Measurements from ENCODE around the gene POP7.
A peak's percentile ranks its signal among the peaks of the same experiment; 100 is the strongest.

The POP7 gene

GRCh38 chr7:100676501-100677306 lies 29.2 kb upstream of the POP7 start:
- Histone ChIP-seq H3K9me2 (replicated peaks; ENCODE audit: insufficient read depth, low read length) (no peaks in the 10 kb centered on the region), H4K20me1 (ENCODE audit: low read depth, low read length) (no peaks in the 10 kb centered on the region; the same call in 1 of the 2 replicates), H3K4me2 (ENCODE audit: low read depth, low read length, poor library complexity, severe bottlenecking) (peak overlapping the region; percentile 71), H3K4me3 (ENCODE audit: insufficient read depth, low read length, poor library complexity, severe bottlenecking) (no peak overlapping the region), H3K27me3 (ENCODE audit: low read length) (no peaks in the 10 kb centered on the region), H3K9me3 (ENCODE audit: insufficient read depth, low read length) (no peaks in the 10 kb centered on the region), H3K9ac (ENCODE audit: low read length) (peak overlapping the region; percentile 87), H3K79me2 (ENCODE audit: insufficient read depth, low read length) (peaks cover 13% of the 10 kb centered on the region), H2AFZ (ENCODE audit: low read depth, low read length, severe bottlenecking) (no peak overlapping the region), H3F3A (ENCODE audit: insufficient read depth) (peaks cover 24% of the 10 kb centered on the region), H3K27ac (ENCODE audit: low read depth, low read length) (peak overlapping the region; percentile 70), H3K36me3 (ENCODE audit: low read length) (no peaks in the 10 kb centered on the region)
- TF ChIP-seq EZH2phosphoT487 (conservative IDR thresholded peaks at IDR 0.05; ENCODE audit: low read length) (no peak), CTCF (IDR thresholded peaks at IDR 0.05; ENCODE audit: insufficient read depth, low read length, poor library complexity, severe bottlenecking) (no peak)

GRCh38 chr7:100677308-100678267 lies 28.3 kb upstream of the POP7 start:
- no peak overlapping the region for H2AFZ ChIP-seq (ENCODE audit: low read depth, low read length, severe bottlenecking)
- no peaks in the 10 kb centered on the region for H3K9me3 ChIP-seq (ENCODE audit: insufficient read depth, low read length)
- H3F3A ChIP-seq (ENCODE audit: insufficient read depth), result peaks cover 24% of the 10 kb centered on the region
- H3K27me3 ChIP-seq (ENCODE audit: low read length), result no peaks in the 10 kb centered on the region
- no peak overlapping the region for H3K4me2 ChIP-seq (ENCODE audit: low read depth, low read length, poor library complexity, severe bottlenecking)
- no peak for TF ChIP-seq EZH2phosphoT487 (conservative IDR thresholded peaks at IDR 0.05; ENCODE audit: low read length)
- no peak for TF ChIP-seq CTCF (IDR thresholded peaks at IDR 0.05; ENCODE audit: insufficient read depth, low read length, poor library complexity, severe bottlenecking)
- H3K36me3 ChIP-seq (ENCODE audit: low read length), result no peaks in the 10 kb centered on the region
- no peaks in the 10 kb centered on the region for H3K9me2 ChIP-seq (replicated peaks; ENCODE audit: insufficient read depth, low read length)
- no peak overlapping the region for H3K27ac ChIP-seq (ENCODE audit: low read depth, low read length)
- no peak overlapping the region for H3K9ac ChIP-seq (ENCODE audit: low read length)
- H4K20me1 ChIP-seq (ENCODE audit: low read depth, low read length), result no peaks in the 10 kb centered on the region; the same call in 1 of the 2 replicates
- H3K4me3 ChIP-seq (ENCODE audit: insufficient read depth, low read length, poor library complexity, severe bottlenecking), result no peak overlapping the region
- peaks cover 13% of the 10 kb centered on the region for H3K79me2 ChIP-seq (ENCODE audit: insufficient read depth, low read length)

GRCh38 chr7:100678291-100678984 lies 27.5 kb upstream of the POP7 start:
- H3K4me3 ChIP-seq (ENCODE audit: insufficient read depth, low read length, poor library complexity, severe bottlenecking), result no peak overlapping the region
- no peaks in the 10 kb centered on the region for H3K9me3 ChIP-seq (ENCODE audit: insufficient read depth, low read length)
- no peak overlapping the region for H3K27ac ChIP-seq (ENCODE audit: low read depth, low read length)
- H3K27me3 ChIP-seq (ENCODE audit: low read length), result no peaks in the 10 kb centered on the region
- peaks cover 13% of the 10 kb centered on the region for H3K79me2 ChIP-seq (ENCODE audit: insufficient read depth, low read length)
- no peaks in the 10 kb centered on the region for H3K9me2 ChIP-seq (replicated peaks; ENCODE audit: insufficient read depth, low read length)
- no peak overlapping the region for H3K9ac ChIP-seq (ENCODE audit: low read length)
- no peak overlapping the region for H3K4me2 ChIP-seq (ENCODE audit: low read depth, low read length, poor library complexity, severe bottlenecking)
- TF ChIP-seq CTCF (IDR thresholded peaks at IDR 0.05; ENCODE audit: insufficient read depth, low read length, poor library complexity, severe bottlenecking) (no peak), EZH2phosphoT487 (conservative IDR thresholded peaks at IDR 0.05; ENCODE audit: low read length) (no peak)
- no peak overlapping the region for H2AFZ ChIP-seq (ENCODE audit: low read depth, low read length, severe bottlenecking)
- peaks cover 24% of the 10 kb centered on the region for H3F3A ChIP-seq (ENCODE audit: insufficient read depth)
- no peaks in the 10 kb centered on the region for H3K36me3 ChIP-seq (ENCODE audit: low read length)
- no peaks in the 10 kb centered on the region; the same call in 1 of the 2 replicates for H4K20me1 ChIP-seq (ENCODE audit: low read depth, low read length)
